ENCODE measurements around the gene PLEKHG4B. TPM values are rescaled to one million over a fixed set of nuclear protein-coding genes. Genes with fewer than 3 reads are reported as not detected.

Gene PLEKHG4B
- total RNA-seq, 1 experiment from 2014 or later, result 44.3 TPM

DNA sequence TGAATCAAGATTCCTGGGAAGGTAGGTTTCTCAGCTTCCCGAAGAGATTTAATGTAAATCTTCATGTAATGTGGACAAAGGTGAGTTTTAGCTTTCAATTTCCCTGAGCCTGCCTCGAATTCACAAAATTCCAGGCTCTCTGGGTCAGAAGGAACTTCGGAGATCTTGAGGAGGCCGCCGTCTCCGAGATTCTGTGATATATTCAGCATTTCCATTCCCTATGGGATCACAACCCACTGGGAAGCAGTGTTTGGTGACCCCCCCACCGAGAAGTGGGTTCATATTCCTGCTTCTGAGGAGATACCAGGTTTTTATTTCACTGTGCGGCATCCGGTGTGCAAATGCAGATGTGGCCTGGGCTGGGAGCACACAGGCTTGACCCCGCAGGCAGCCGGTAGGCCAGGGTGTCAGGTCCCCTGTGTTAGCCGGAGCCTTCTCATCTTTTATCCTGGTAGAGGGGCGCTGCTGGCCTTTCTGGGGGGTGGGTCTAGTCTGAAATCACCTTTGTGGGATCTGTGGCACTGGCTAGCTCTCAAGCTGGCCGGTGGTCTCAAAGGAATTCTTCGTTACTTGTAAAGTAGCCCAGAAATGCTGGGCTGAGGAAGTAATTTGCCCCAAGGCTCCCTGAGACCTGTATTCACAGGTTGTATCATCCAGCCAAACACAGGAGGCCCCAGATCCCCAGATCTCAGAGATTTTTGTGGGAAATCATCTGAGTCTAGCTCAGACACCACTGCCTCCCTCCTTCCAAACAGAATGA, 1.4 kb downstream of the PLEKHG4B start:
- H2AK5ac ChIP-seq (ENCODE audit: insufficient read length, low read length), result no peak overlapping the region
- no peaks in the 10 kb centered on the region for H4K20me1 ChIP-seq (ENCODE audit: control insufficient read depth, insufficient read depth, insufficient read length)
- H3K14ac ChIP-seq (ENCODE audit: insufficient read depth, low read length), result no peak overlapping the region
- no peak overlapping the region for H2BK120ac ChIP-seq (ENCODE audit: low read depth, low read length, poor library complexity, severe bottlenecking)
- H3K27me3 Mint-ChIP-seq (ENCODE audit: low read depth), result no peaks in the 10 kb centered on the region; the same call in 1 of the 2 replicates
- no peak overlapping the region for H4K5ac ChIP-seq (ENCODE audit: insufficient read length, low read depth, low read length)
- no peak for DNase-seq
- peaks cover 7% of the 10 kb centered on the region; the same call in 1 of the 2 replicates for H3K4me1 ChIP-seq (ENCODE audit: insufficient read depth, low read length)
- H3K4me2 ChIP-seq (ENCODE audit: insufficient read depth, insufficient read length, low read length), result peak overlapping the region; percentile 73
- no peak overlapping the region for H2BK12ac ChIP-seq (ENCODE audit: insufficient read length, low read depth, low read length)
- H3K9me3 Mint-ChIP-seq, result peaks cover 0 to 6% of the 10 kb centered on the region in 2 experiments; a peak in 3 of 5 replicates
- H3K23ac ChIP-seq (ENCODE audit: insufficient read length, low read depth, low read length), result no peak overlapping the region
- H3K36me3 Mint-ChIP-seq (ENCODE audit: insufficient read depth in 1 of 3, low read depth in 3 of 3), result peaks cover 19 to 46% (median 28%) of the 10 kb centered on the region in 3 experiments
- peak overlapping the region in 1 of 3 experiments; percentile 15; a peak in 2 of 7 replicates for H3K27ac Mint-ChIP-seq
- H2BK15ac ChIP-seq (ENCODE audit: low read depth, low read length), result no peak overlapping the region
- H3K4me1 Mint-ChIP-seq, result peaks cover 54 to 58% of the 10 kb centered on the region in 2 experiments
- no peak overlapping the region for H3T11ph ChIP-seq (ENCODE audit: low read length)
- H2BK5ac ChIP-seq (ENCODE audit: insufficient read length, low read length), result no peak overlapping the region
- H3K56ac ChIP-seq (ENCODE audit: insufficient read length, low read depth, low read length), result no peak overlapping the region
- peaks cover 9% of the 10 kb centered on the region for H3K23me2 ChIP-seq (ENCODE audit: insufficient read length, low read depth, low read length, poor library complexity, severe bottlenecking)
- no CpG with 5 or more reads among the region's 15 CpGs for WGBS (ENCODE audit: extremely low coverage, insufficient read length, low lambda C conversion rate)
- no peak overlapping the region for H4K8ac ChIP-seq (replicated peaks; ENCODE audit: insufficient read length, low read depth, low read length)
- no peak overlapping the region for H3K27ac ChIP-seq (ENCODE audit: insufficient read length, low read depth, low read length)
- no peak overlapping the region for H3K9ac ChIP-seq (ENCODE audit: extremely low read depth, insufficient read length, low read length)
- H3K27me3 ChIP-seq (ENCODE audit: insufficient read depth, low read length), result no peaks in the 10 kb centered on the region
- H3K79me2 ChIP-seq (ENCODE audit: insufficient read depth, low read length), result peaks cover 12% of the 10 kb centered on the region; the same call in 1 of the 2 replicates
- TF ChIP-seq, protein P1, sequence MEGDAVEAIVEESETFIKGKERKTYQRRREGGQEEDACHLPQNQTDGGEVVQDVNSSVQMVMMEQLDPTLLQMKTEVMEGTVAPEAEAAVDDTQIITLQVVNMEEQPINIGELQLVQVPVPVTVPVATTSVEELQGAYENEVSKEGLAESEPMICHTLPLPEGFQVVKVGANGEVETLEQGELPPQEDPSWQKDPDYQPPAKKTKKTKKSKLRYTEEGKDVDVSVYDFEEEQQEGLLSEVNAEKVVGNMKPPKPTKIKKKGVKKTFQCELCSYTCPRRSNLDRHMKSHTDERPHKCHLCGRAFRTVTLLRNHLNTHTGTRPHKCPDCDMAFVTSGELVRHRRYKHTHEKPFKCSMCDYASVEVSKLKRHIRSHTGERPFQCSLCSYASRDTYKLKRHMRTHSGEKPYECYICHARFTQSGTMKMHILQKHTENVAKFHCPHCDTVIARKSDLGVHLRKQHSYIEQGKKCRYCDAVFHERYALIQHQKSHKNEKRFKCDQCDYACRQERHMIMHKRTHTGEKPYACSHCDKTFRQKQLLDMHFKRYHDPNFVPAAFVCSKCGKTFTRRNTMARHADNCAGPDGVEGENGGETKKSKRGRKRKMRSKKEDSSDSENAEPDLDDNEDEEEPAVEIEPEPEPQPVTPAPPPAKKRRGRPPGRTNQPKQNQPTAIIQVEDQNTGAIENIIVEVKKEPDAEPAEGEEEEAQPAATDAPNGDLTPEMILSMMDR (conservative IDR thresholded peaks at IDR 0.05), result no peak
- no peak overlapping the region for H3K18ac ChIP-seq (ENCODE audit: insufficient read length, low read depth, low read length)
- H3K4ac ChIP-seq (ENCODE audit: low read depth, low read length), result no peak overlapping the region
- H4K91ac ChIP-seq (ENCODE audit: insufficient read length, low read depth, low read length), result no peak overlapping the region
- peak overlapping the region; percentile 78 to 87 for H3K4me3 Mint-ChIP-seq
- no peaks in the 10 kb centered on the region for H3K9me3 ChIP-seq (ENCODE audit: control insufficient read depth, low read depth, low read length)
- peaks cover 19% of the 10 kb centered on the region for H3K79me1 ChIP-seq (ENCODE audit: insufficient read depth, low read depth, low read length, poor library complexity, severe bottlenecking)
- H2AFZ ChIP-seq (ENCODE audit: low read length), result no peak overlapping the region
- no peak overlapping the region for H2BK20ac ChIP-seq (ENCODE audit: low read depth, low read length, poor library complexity, severe bottlenecking)

Measured in H9 (cell line).